Psoas muscle (tissue), 8 donors: Measurements from ENCODE around the gene LGR6. TPM values are rescaled to one million over a fixed set of nuclear protein-coding genes. Genes with fewer than 3 reads are reported as not detected.

Source experiments
- ATAC-seq, 4 donors: fragments of 200-7000 bp; cut with Tn5 transposase; one replicate each; pipeline ENCODE4 v1.9.1; 2020; ENCODE audit warnings: moderate library complexity in 3 of 4, mild to moderate bottlenecking in 2 of 4
- DNase-seq, 2 donors: peaks; one replicate each; pipeline ENCODE4 v3.0.0-alpha.2; 2020
- H3K27ac ChIP-seq: fragments of 200-600 bp; one replicate; pipeline ENCODE4 v1.8.0; 2022
- H3K27me3 ChIP-seq, 3 donors: fragments of 200-600 bp in 1 of 3; one replicate each; pipeline versions ENCODE4 v1.6.1 to v1.8.0; 2013 to 2022; ENCODE audit warnings: low read length in 2 of 3, mild to moderate bottlenecking in 2 of 3, moderate library complexity in 1 of 3; ENCODE audit not compliant: insufficient read depth in 3 of 3
- H3K36me3 ChIP-seq, 2 donors: fragments of 200-600 bp in 1 of 2; one replicate each; pipeline versions ENCODE4 v1.6.1 to v1.8.0; 2013 to 2022; ENCODE audit warnings: low read depth in 1 of 2, mild to moderate bottlenecking in 1 of 2, moderate library complexity in 1 of 2; ENCODE audit not compliant: insufficient read depth in 1 of 2
- H3K4me1 ChIP-seq: fragments of 200-600 bp; one replicate; pipeline ENCODE4 v1.8.0; 2022
- H3K4me3 ChIP-seq: fragments of 200-600 bp; one replicate; pipeline ENCODE4 v1.8.0; 2022; ENCODE audit warnings: mild to moderate bottlenecking
- H3K9me3 ChIP-seq: fragments of 200-600 bp; one replicate; pipeline ENCODE4 v1.8.0; 2022
- CTCF ChIP-seq: fragments of 200-600 bp; IDR thresholded peaks from one replicate; pipeline ENCODE4 v1.8.0; 2022; ENCODE audit warnings: antibody characterized with exemption
- WGBS, 3 donors: extraction: QIAGEN DNeasy Blood & Tissue Kit; methylation state at CpG; one replicate each; pipeline versions ENCODE4 v1.1.6 to v1.1.7; 2013; 5-methylcytosine and 5-hydroxymethylcytosine counted together
- intact Hi-C, 2 donors: fragments of 100-400 bp; cut with DNase I; formaldehyde crosslinking; loops; one replicate each; pipeline versions ENCODE4 v1.11.0 to v1.14.2; 2022
- polyA plus RNA-seq, 3 donors: library from polyadenylated mRNA; stranded (reverse); fragments of 200-250 nt; gene quantifications; one replicate each; pipeline ENCODE4 v1.2.3, GENCODE V29; 2013
- total RNA-seq, 4 donors: library from RNA; stranded (reverse); fragmentation: NEBNext Ultra II Directional in 2 of 4; extraction: Animal tissue kit (Norgen Biotek cat#: 25700) in 2 of 4; gene quantifications; one replicate each; pipeline versions ENCODE4 v1.2.1 to v1.2.4, GENCODE V29; 2021 to 2023
- donor health status: healthy with polysubstance abuse.
- donor health status: DM: no; HTN: no; CAD: no; lungs with moderate emphysema.
- donor health status: Bipolar disorder and iron deficiency.
- donor health status: healthy.
- donor health status: DM: yes; HTN: yes; CAD: no.
- donor health status: DM: no; HTN: no; CAD: no.
- donor health status: DM: no; HTN: no; CAD: no.
- donor health status: DM: yes; HTN: yes; CAD: no.

Gene LGR6
- total and polyA plus RNA-seq, 7 donors, result 0.12 to 0.20 (median 0.16) TPM; not detected in 3

- 87 to 90% (median 88%) methylated on average over 10 of the region's 10 CpGs for WGBS, 3 donors
- Histone ChIP-seq H3K4me3 (no peak overlapping the region), H3K27ac (no peak overlapping the region), H3K27me3 (peaks cover 0 to 2% (median 0%) of the 10 kb centered on the region in 3 donors), H3K9me3 (no peaks in the 10 kb centered on the region), H3K36me3 (no peaks in the 10 kb centered on the region), H3K4me1 (no peaks in the 10 kb centered on the region)
- no peak for TF ChIP-seq CTCF
- intact Hi-C loops, result no loop called here
- ATAC-seq (no peak), DNase-seq (no peak)
Measured at GRCh38 chr1:202158810-202159533, 34.6 kb upstream of the LGR6 start.

GRCh38 chr1:202159534-202160371, 33.8 kb upstream of the LGR6 start:
- TF ChIP-seq CTCF, result no peak
- Histone ChIP-seq H3K27ac (no peak overlapping the region), H3K9me3 (no peaks in the 10 kb centered on the region), H3K4me1 (no peaks in the 10 kb centered on the region), H3K27me3 (peaks cover 0 to 2% (median 0%) of the 10 kb centered on the region in 3 donors), H3K4me3 (peak overlapping the region; percentile 11), H3K36me3 (no peaks in the 10 kb centered on the region)
- no peak for ATAC-seq
- WGBS, 3 donors, result 81 to 87% (median 86%) methylated on average over 15 to 16 of the region's 16 CpGs
- intact Hi-C loops, result no loop called here
- no peak for DNase-seq

DNA sequence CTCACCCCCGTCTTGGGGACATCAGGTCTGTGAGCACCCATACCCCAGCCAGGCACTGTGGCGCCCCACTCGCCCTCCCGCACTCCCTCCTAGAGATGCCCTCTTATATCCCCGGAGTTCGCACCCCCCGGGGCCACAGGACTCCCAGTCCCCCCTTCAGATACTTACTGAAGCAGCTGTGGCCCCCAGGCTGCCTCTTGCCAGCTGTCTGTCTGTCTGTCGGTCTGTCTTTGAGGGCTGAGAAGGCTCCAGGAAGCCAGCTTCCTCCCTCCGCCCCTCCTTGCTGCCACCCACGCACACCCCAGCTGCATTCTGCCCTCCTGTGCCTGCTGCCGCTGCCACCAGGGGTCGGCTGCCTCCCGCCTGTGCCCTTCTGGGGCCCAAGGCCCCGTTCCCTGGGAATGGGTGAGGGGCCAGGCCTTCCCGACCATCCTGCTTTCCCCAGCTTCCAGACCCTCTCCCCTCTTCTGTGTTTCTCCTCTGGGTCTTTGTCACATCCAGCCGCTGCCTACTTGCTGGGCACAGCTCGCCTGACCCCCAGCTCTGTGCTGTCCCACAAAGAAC, 33.1 kb upstream of the LGR6 start, which contains the start of gene PTPN7:
PTPN7 (minus strand) TSS at position 226 of the 564 bp plus-strand sequence. CDS start 1,200 bp downstream, outside the sequence.
- Histone ChIP-seq H3K9me3 (no peaks in the 10 kb centered on the region), H3K27me3 (peaks cover 0 to 2% (median 0%) of the 10 kb centered on the region in 3 donors), H3K4me1 (no peaks in the 10 kb centered on the region), H3K27ac (no peak within 1 kb of the TSS), H3K36me3 (no peaks in the 10 kb centered on the region), H3K4me3 (peak within 1 kb of the TSS; percentile 11)
- 71 to 80% (median 77%) methylated on average over 16 to 17 of the region's 17 CpGs for WGBS, 3 donors
- TF ChIP-seq CTCF, result no peak
- intact Hi-C loops, result no loop called here
- no peak for DNase-seq
- peak in 1 of 4 donors; percentile 22 for ATAC-seq

DNA sequence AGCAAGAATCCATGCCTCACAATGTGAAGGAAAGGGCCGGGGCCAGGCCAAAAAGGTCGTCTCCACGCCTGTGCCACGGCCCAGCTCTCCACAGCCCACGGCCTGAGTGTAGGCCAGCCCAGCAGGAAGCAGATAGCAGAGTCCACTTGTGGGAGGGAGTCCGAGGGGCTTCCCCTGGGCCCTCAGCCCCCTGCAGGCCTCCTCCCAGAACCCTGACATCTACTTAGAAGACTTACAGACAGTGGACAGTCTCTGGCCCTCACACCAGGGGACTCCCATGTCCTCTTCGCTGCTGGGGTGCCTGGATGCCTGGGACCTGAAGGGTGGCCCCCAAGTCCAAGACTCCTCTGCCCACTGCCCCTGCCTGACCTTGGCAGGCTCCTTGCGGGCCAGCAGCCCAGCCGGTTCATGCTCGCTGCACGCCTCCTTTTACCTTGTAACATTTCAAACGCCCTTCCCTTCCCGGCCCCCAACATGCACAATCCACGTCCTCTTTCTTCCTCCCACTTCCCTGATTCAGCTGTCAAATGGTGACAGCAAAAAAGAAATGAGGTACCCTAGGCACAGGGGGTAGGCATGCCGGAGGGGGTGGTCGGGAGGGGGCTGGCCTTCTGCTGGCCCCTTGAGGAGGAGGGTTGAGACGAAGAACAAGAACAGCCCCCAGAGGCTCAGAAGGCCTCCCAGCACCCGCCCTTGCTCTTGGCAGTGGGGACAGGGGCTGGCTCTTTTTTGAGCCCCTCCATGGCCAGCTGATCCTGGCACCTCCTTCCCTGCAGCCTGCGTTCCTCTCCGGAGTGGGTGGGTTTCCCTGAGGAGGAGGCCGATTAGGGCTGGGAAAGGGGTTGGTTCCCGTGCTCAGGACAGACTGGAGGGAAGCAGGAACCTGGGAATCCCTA, 32.2 kb upstream of the LGR6 start:
- DNase-seq, result no peak
- Histone ChIP-seq H3K9me3 (no peaks in the 10 kb centered on the region), H3K4me1 (no peaks in the 10 kb centered on the region), H3K4me3 (no peak overlapping the region), H3K36me3 (no peaks in the 10 kb centered on the region), H3K27me3 (peaks cover 0 to 2% (median 0%) of the 10 kb centered on the region in 3 donors), H3K27ac (no peak overlapping the region)
- no peak for TF ChIP-seq CTCF
- intact Hi-C loops, result no loop called here
- WGBS, 3 donors, result 80 to 83% (median 80%) methylated on average over 20 to 22 of the region's 22 CpGs
- no peak for ATAC-seq
